ENCODE data around the gene TMEM41B.
"Not testable (repeated sequence)": the region's sequence is repeated elsewhere in the genome, so short reads cannot be mapped to it uniquely, and the experiment has no call there.

Gene TMEM41B

DNA sequence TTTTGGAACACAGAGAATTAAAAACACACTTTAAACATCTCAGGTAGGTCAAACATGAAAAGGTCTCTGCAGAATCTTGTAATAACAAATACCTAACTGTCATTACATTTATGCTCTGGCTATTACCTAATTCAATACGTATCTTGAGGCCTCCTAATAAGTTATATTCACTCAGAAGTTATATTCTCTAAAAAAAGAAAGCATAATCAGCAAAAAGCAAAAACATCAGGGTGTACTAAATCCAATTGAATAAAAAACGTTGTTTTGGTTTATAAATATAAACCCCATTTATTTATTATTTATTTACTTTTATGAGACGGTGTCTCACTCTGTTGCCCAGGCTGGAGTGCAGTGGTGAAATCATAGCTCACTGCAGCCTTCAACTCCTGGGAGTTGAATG, 10.2 kb downstream of the TMEM41B start:
- DNase-seq: no peak

DNA sequence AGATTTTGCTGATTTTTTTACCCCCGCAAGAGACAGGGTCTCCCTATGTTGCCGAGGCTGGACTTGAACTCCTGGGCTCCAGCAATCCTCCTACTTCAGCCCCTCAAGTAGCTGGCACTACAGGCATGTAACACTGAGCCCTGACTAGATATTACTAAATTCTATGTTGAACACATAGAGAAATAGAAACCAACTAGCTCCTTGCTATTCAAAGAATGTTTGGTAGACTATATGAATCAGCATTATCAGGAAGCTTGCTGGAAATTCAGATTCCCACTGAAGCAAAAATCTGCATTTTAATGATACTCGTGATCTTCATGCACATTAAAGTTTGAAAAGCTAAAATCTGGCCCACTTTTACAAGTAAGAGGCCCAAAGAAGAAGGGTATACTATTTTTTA, 11.9 kb downstream of the TMEM41B start:
- DNase-seq: peak; percentile 11

DNA sequence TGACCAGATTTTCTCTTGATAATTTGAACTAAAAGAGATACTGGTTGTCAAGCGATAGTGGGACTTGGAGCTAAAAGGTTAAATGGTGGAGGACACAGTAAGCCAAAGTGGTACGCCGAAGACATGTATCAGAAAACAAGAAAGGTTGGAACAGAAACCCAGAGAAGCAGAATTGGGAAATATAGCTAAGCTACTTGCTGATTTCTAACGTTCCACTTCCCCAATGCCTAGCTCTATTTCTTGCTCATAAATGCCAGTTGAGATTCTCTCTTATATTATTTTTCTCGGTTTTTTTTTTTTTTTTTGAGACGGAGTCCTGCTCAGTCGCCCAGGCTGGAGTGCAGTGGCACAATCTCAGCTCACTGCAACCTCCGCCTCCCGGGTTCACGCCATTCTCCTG, 12.7 kb downstream of the TMEM41B start:
- DNase-seq: no peak

DNA sequence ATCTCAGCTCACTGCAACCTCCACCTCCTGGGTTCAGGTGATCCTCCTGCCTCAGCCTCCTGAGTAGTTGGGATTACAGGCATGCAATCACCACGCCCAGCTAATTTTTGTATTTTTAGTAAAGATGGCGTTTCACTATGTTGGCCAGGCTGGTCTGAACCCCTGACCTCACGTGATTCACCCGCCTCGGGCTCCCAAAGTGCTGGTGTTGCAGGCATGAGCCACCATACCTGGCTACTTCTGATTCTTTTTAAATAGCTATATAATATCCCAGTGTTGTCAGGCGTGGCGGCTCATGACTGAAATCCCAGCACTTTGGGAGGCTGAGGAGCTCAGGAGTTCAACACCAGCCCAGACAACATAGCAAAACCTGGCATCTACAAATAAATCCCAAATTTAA, 20.7 kb downstream of the TMEM41B start:
- DNase-seq: no peak

DNA sequence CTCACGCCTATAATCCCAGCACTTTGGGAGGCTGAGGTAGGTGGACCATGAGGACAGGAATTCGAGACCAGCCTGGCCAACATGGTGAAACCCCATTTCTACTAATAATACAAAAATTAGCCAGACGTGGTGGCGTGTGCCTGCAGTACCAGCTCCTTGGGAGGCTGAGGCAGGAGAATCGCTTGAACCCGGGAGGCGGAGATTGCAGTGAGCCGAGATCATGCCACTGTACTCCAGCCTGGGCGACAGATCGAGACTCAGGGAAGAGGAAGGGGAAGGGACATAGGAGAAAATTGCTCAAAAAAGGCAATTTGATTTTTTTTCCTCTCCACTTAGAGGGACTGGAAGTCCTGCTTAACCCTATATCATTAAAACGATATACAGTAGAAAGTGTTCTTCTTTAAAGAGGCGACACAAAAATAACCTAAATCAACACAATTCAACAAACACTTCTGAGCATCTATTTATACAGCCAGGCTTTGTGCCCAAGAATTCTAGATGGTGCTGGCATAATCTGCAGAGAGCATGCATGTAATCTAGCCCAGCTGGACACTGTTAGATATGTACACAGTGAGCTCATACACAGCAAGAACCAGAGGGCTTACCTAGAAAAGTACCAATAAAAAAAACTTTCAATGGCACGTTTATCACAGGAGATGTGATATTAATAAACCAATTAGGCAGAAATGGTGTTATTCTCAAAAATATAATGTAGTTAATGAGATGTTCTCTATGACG, 28.4 kb downstream of the TMEM41B start:
- DNase-seq: no peak

DNA sequence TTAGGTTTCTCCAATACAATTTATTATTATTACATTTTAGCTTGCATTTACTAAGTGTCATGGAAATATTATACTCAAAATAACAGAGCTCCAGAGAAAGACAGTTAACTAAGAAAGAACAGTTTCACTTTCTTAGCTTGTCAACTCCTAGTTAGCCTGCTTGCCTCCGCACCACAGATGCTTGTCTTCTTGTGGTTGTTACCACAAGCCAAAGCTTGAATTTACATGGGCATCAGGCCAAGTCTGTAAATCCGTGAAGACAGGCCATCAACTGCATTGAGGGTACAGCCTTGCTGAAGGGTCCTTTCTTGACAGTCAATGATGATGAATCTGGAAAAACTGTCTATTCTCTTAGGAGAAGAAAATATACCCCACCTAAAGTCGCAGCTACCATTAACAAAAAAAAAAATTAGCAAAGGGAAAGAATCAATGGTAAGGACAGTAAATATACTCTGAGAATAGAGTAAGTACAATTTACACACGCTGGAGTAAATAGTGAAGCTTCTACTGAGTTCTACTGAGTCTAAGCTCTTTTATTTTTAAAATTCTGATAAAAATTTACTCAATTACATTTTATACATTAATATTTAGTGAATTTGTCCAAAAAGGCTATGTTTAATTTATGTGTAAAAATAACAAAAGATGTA, 33.6 kb downstream of the TMEM41B start:
- DNase-seq: peak; percentile 24

DNA sequence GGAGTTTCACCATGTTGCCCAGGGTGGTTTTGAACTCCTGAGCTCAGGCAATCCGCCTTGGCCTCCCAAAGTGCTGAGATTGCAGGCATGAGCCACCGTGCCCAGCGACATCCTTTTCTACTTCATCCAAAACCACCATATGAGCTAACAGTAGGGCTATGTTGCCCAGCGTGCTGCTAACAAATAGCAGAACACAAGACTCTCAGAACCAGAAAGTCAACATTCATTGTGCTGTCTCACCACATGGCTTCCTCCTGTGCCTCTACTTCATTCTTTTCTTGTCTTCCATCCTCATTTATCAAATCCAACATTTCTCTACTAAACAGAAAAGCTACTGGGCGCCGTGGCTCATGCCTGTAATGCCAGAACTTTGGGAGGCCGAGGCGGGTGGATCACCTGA, 37.2 kb downstream of the TMEM41B start:
- DNase-seq: no peak

DNA sequence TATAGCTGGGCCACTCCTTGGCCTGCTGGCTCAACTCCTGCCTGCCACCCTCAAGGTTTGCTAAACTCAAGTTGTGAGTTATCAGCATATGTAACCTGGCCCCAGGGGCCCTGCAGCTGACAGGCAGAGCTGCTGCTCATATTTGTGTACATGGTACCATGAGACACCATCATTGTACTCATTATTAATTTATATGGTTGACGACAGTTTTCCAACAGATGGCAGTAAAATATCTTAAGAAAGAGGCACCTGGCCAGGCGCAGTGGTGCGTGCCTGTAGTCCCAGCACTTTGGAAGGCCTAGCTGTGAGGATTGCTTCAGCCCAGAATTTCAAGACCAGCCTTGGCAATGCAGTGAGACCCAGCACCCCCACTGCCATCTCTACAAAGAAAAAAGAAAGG, 37.8 kb downstream of the TMEM41B start:
- no peak for DNase-seq

DNA sequence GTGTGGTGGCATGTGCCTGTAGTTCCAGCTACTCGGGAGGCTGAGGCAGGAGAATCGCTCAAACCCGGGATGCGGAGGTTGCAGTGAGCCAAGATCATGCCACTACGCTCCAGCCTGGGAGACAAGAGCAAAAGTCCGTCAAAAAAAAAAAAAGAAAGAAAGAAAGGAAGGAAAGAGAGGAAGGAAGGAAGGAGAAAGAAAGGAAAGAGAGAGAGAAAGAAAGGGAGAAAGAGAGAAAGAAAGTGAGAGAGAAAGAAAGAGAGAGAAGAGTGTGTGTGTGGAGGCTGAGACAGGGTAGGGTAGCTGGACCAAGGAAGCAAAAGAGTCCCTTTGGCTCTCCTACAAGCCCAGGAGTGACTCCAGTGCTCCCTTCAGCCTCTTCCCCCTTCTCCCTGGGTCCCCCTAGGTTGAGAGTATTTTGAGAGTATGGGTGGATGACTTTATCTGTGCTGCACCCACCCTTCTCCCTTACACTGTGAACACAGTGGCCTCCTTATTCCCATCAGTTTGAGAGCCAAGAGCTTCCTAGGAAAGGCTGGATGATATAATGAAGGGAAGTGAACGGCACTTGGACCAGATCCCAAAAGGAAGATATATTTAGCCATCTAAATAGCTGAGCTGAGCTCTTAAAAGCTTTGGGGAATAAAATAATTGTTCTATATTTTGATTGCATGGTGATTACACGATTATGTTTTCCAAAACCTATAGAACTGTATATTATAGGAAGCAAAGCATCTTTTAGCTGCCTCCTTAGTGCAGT, 39.7 kb downstream of the TMEM41B start:
- no peak for DNase-seq

DNA sequence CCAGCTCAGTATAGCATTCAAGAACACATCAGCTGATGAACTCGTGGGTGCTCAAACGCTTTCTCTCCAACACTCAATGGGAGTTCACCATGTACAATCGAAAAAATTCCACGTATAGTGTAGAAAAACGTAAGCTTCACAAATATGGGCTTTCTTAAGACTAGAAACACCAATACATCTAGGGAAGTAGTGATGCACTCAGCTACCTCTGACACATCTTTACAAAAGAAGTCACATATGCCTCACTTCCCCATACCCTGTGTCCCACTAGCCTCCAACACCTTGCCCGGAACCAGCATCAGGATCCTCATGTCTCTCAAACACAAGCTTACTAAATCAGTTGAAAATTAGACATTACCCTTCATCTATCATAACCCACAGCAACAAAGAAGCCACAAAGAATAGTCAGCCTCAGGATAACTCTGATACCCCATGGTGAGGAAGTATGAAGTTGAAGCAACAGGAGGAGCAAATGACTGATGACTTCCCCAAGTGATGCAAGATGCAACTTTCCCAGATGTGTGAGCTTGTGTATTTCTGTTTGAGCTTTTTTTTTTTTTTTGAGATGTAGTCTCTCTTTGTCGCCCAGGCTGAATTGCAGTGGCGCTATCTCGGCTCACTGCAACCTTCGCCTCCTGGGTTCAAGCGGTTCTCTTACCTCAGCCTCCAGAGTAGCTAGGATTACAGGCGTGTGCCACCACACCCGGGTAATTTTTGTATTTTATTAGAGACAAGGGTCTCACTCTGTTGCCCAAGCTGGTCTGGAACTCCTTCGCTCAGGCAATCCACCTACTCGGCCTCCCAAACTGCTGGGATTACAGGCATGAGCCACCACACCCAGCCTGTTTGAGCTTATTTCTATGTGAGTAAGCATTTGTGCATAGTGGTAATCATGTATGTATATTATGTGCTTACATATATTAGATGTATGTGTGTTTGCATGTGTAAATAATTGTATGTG, 40.7 kb downstream of the TMEM41B start:
- no peak for DNase-seq

DNA sequence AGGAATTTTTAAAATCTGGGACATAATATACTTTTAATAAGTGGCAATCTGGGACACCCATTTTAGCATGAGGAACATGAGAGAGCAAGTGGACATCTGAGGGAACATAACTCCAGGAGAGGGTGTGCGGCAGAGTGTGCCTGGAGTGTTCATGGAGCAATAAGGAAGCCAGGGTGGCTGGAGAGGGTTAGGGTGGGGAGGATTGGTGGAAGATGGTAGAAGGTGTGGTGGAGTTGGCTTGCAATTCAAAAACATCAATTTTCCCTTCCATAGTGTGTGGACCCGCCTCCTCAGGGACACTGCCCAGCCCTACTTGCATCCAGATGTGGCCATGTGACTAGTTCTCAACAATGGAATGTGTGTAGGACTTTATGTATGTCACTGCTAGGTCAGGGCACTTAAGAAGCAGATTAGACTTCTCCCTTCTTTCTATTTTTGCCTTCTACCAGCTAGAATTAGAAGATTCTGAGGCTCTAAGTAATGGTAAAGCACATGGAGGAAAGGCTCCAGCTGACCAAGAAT, 44.8 kb downstream of the TMEM41B start:
- no peak for DNase-seq

DNA sequence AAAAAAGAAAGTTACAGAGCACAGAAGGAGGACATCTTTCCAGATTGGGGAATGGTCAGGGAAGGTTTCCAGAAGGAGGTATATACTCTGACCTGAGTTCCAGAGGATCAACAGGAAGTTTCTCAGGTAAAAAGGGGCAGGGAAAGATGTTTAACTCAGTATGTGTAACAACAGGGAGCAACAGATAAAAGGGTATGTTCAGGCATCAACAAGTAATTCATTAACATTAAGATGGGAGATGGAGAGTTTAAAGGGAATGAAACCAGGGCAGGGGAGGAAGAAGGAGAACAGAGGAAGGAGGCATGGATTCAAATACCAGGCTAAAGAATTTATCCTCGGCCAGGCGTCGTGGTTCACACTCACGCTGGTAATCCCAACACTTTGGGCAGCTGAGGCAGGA, 46.7 kb downstream of the TMEM41B start:
- DNase-seq: no peak

DNA sequence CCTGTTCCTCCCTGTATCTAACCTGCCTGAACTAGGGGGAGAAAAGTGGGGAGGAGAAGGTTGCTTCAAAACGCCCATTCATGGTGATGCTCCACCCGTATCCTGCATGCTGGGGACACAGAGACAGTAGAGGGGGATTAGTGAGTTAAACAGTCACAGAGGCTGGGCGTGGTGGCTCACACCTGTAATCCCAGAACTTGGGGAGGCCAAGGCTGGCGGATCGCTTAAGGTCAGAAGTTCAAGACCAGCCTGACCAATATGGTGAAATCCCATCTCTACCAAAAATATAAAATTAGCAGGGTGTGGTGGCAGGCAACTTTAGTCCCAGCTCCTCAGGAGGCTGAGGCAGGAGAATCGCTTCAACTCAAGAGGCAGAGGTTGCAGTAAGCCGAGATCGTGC, 47.5 kb downstream of the TMEM41B start:
- no peak for DNase-seq

DNA sequence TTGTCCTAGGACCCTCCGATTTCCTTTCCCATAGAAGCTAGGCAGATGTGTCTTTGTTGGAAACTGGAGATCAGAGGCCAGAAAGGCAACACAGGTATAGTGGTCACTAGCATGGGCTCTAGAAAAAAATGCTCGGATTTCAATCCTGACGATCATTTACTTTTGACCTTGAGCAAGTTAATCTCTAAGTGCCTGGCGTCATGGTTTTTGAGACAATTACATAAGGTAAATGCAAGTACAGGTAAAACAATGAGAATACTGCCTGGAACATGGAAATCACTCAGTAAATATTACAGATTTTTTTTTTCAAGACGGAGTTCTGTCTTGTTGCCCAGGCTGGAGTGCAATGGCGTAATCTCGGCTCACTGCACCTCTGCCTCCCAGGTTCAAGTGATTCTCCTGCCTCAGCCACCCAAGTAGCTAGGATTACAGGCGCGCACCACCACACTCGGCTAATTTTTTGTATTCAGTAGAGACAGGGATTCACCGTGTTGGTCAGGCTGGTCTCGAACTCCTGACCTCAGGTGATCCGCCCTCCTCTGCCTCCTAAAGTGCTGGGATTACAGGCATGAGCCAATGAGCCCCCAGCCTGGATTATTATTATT, 48.2 kb downstream of the TMEM41B start:
- no peak for DNase-seq

DNA sequence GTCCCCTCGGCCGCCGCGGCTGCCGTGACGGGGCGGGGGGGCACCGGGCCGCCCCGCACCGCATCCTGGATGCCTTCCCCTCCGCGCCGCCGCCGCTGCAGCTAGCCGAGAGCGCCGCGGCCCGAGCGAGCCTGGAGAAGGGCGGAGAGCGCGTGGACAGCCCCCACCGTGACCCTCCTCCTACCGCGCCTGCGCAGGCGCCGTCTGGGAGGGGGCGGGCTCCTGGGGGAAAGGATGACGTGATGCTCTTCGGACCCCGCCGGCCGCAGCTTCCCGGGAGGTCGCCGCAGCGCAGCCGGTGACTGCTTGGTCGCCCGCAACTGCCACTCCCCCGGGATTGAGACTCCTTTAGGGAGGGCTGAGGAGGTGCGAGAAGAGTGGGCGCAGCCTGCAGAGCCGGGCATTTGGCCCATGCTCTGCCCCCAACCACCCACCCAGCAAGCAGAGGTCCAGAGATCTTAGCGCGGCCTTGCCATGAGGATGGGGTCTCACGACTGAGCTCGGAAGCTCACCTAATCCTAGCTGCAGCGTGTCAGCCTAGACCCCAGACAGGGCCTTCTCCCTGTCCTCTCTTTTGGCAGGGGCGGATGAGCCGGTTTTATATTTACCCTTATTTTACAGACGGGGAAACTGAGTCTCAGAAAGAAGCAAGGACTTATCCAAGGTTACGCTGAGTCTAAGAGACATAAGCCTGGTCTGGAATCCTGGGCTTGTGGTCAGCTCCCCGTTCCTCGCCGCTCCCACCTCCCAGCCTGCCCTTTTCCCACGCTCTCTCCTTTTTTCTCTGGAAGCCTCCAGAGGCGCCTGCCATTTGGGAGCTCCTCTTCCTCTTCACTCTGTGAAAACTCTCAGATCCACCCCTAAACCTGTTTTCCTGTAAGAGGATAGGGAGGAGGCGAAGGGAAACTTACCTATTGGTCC, 48.9 kb downstream of the TMEM41B start, which contains the start of gene DENND5A:
DENND5A (minus strand) TSS at position 140 of the 921 bp plus-strand sequence. CDS start 281 bp downstream, outside the sequence.
- DNase-seq: peak; percentile 83

DNA sequence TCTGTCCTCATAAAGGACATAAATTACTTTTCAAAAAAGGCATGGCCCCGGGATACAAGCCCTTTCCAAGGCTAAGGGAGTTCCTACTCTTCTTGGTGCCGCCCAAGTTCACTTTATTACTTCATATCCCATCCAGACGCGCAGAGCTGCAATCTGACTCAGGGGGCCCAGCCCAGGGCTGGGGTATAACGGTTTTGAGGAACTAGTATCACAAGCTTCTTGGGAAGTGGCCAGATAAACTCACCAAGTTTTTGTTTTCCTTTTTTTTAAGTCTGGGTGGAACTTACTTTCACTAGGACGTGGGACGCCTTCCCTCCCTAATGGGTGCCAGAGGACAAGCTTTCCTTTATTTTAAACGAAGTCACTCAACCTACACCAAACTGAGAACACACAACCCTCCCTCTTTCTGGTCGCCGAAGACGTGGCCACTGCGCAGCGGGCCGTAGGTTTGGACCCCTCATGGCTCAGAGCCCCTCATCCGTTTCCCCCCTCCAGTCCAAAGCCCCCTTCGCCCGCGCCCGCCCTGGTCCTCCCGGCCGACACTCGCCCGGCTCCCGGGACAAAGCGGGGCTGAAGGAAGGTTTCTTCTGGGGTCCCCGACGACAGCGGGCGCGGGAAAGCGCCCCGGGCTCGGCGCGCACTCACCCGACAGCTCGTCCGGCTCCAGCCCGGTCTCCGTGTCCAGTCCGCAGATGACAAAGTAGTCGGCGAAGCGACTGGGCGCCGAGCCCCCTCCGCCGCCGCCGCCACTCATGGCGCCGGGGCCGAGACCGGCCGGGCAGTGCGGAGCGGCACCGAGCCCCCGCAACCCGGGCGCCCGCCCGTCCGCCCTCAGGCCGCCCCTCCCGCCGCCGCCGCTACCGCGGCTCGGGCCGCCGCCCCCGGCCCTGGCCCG, 49.8 kb downstream of the TMEM41B start:
- DNase-seq: peak; percentile 82

DNA sequence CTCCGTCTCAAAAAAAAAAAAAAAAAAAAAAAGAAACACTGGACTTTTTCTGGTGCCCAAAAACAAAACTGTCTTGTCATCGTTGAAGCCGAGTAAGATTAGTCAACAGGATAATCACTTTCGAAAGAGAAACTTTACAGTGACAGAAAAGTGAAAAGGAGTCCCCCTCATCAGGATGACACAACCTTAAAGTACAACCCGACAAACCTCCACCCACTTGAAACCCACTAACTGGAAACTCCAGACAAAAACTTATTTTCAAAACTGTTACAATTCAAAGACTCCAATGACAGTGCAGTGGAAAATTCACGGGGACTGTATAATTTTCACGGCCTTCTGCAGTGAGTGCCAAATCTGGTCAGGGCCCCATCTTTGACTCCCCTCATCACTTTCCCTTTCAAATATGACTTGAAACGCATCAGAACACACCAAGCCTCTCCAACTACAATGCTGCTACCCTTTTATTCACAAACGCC, 50.5 kb downstream of the TMEM41B start:
- peak; percentile 82 for DNase-seq

DNA sequence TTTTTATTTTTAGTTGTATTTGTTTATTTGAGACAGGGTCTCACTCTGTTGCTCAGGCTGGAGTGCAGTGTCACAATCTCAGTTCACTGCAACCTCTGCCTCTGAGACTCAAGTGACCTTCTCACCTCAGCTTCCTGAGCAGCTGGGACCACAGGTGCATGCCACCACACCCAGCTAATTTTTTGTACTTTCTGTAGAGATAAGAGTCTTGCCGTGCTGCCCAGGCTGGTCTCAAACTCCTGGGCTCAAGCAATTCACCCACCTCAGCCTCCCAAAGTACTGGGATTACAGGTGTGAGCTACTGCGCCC, 53.6 kb downstream of the TMEM41B start:
- DNase-seq: not testable (repeated sequence)

DNA sequence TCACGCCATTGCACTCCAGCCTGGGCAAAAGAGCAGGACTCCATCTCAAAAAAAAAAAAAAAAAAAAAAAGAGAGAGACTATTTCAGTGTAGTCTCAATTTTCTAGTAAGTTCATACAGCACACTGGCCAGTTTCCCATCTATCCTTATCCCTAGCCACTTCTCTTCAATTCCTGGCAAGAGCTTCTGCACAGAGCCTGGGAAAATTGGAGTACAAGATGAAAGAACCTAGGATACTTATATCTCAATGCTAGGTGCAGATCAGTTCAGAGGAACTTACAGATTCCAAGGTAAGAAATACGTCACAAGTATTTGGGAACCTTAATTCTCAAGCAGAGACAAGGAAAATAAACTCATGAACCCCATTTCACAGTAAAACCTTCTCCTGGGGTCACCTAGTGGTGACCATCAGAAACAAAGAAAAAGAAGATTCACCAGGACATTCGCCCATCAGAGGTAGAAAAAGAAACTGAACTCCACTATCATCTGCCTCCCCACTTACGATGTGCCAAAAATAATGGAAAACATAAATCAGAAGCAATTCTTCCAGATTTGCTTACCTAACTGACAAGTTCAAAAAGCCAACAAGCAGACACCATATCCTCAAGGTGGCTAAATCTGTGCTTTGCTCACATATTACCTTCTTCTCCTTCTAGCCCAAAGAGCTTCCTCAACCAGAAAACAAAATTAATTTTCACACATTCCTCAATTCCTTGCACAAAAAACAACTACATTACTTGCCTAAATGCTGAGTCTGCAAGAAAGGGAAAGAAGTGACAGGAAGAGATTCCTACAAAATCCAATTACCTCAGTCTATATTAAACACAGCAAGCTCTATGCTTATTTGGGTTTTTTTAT, 54.2 kb downstream of the TMEM41B start:
- DNase-seq: no peak

Data from kidney glomerular epithelial cell (primary cell).